ENCODE measurements around the gene JARID2. TPM values are rescaled to one million over a fixed set of nuclear protein-coding genes. Genes with fewer than 3 reads are reported as not detected.

JARID2 gene
- polyA plus RNA-seq, 12 donors = 11.3 to 121 (median 15.7) TPM

GRCh38 chr6:15439410-15440025 is 193.6 kb downstream of the JARID2 start:
- no peak for DNase-seq

GRCh38 chr6:15440040-15440439 is 194.2 kb downstream of the JARID2 start:
- no peak for DNase-seq

- DNase-seq = peak; percentile 76
These were observed 195.5 kb downstream of the JARID2 start for GRCh38 chr6:15441215-15441868.

- DNase-seq = no peak
These were observed 196.1 kb downstream of the JARID2 start for GRCh38 chr6:15441981-15442380.

- DNase-seq = no peak
These were observed 196.6 kb downstream of the JARID2 start for GRCh38 chr6:15442467-15442866.

GRCh38 chr6:15443119-15443830 is 197.4 kb downstream of the JARID2 start:
- no peak for DNase-seq

- DNase-seq = no peak
These were observed 198.3 kb downstream of the JARID2 start for GRCh38 chr6:15444081-15444731.

- no peak for DNase-seq
These were observed 199.0 kb downstream of the JARID2 start for GRCh38 chr6:15444881-15445280.

GRCh38 chr6:15447546-15448267 is 201.8 kb downstream of the JARID2 start:
- DNase-seq = no peak

GRCh38 chr6:15449011-15449410 is 203.1 kb downstream of the JARID2 start:
- DNase-seq = no peak

- no peak for DNase-seq
These were observed 205.9 kb downstream of the JARID2 start for GRCh38 chr6:15451738-15452137.

- DNase-seq = no peak
These were observed 206.5 kb downstream of the JARID2 start for GRCh38 chr6:15452182-15452941.

GRCh38 chr6:15453186-15453585 is 207.3 kb downstream of the JARID2 start:
- no peak for DNase-seq

GRCh38 chr6:15453622-15454021 is 207.8 kb downstream of the JARID2 start:
- DNase-seq = no peak

GRCh38 chr6:15456422-15456821 is 210.6 kb downstream of the JARID2 start:
- DNase-seq = no peak

GRCh38 chr6:15457121-15457650 is 211.3 kb downstream of the JARID2 start:
- no peak for DNase-seq

- no peak for DNase-seq
These were observed 212.2 kb downstream of the JARID2 start for GRCh38 chr6:15458021-15458459.

- DNase-seq = no peak
These were observed 214.3 kb downstream of the JARID2 start for GRCh38 chr6:15460110-15460727.

- no peak for DNase-seq
These were observed 215.5 kb downstream of the JARID2 start for GRCh38 chr6:15461127-15461944.

Measured in muscle of arm (tissue), 12 donors.